Measurements from ENCODE around the gene DYRK3.

GRCh38 chr1:206686478-206687249 lies 51.3 kb downstream of the DYRK3 start:
- TF ChIP-seq, protein P1, sequence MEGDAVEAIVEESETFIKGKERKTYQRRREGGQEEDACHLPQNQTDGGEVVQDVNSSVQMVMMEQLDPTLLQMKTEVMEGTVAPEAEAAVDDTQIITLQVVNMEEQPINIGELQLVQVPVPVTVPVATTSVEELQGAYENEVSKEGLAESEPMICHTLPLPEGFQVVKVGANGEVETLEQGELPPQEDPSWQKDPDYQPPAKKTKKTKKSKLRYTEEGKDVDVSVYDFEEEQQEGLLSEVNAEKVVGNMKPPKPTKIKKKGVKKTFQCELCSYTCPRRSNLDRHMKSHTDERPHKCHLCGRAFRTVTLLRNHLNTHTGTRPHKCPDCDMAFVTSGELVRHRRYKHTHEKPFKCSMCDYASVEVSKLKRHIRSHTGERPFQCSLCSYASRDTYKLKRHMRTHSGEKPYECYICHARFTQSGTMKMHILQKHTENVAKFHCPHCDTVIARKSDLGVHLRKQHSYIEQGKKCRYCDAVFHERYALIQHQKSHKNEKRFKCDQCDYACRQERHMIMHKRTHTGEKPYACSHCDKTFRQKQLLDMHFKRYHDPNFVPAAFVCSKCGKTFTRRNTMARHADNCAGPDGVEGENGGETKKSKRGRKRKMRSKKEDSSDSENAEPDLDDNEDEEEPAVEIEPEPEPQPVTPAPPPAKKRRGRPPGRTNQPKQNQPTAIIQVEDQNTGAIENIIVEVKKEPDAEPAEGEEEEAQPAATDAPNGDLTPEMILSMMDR (conservative IDR thresholded peaks at IDR 0.05 in 1 of 2, IDR thresholded peaks at IDR 0.05 in 1 of 2; ENCODE audit: extremely low read depth in 1 of 2, insufficient read depth in 1 of 2, low read depth in 1 of 2, low read length in 2 of 2), result no peak
- TF ChIP-seq EZH2 (IDR thresholded peaks at IDR 0.05; ENCODE audit: borderline replicate concordance, low read length), result no peak

All from mammary epithelial cell (primary cell).